ENCODE data around the gene ADGRD1.
"Not testable (repeated sequence)": the region's sequence is repeated elsewhere in the genome, so short reads cannot be mapped to it uniquely, and the experiment has no call there.

Gene ADGRD1

DNA sequence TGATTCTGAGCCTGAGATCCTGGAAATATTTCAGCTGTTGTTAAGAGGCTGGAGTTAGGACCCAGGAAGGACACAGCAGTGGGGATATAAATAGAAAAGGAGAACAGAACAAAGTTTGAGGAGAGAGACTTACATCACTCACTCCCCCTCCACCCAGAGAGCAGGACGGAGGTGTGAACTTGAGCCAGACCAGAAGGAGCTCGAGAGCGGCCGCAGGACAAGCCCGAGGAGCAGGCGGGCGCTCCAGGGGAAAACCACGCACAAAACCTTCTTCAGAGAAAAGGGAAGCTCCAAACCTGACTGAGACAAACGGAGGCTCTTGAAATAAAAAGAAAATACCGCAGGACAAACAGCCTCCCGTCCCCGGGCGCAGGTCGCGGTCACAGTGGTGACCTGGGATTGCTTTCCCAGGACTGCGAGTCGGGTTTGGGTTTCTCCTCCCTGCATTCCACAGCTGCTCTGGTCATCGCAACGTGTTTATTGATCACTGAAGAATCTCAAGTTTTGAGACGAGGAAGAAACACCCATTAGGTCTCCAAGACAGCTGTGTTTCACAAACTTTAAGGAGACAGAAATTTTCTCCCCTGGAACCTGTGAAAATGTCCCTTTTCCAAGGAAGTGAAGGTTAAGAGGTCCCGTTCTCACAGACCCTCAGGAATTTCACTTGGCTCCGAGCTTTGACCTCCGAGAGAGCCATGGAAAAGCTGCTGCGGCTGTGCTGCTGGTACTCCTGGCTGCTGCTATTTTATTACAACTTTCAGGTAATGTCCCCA is at the start of gene ADGRD1:
TSS of gene ADGRD1 (plus strand) at position 137 of the 773 bp plus-strand sequence. CDS start at position 696, 559 bp downstream.
- DNase-seq (ENCODE audit: low spot score): peak; percentile 88

DNA sequence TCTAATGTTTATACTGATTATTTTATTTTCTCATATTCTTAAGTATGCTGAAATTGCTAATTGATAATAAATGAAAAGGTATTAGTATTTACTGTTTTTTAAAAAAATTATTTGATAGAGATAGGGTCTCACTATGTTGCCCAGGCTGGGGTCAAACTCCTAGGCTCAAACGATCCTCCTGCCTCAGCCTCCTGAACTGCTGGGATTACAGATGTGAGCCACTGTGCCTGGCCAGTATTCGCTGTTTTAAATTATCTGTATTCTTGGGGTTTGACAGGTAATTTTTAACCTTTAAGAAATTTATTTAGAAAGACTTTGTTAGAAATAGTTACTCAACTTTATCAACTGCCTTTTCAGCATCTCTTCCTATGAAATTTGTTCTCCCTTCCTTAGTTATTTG is 49.6 kb upstream of the ADGRD1 start:
- DNase-seq (ENCODE audit: low spot score): no peak

GRCh38 chr12:130904936-130905455 is 48.7 kb upstream of the ADGRD1 start:
- not testable (repeated sequence) for DNase-seq (ENCODE audit: low spot score)

- DNase-seq (ENCODE audit: low spot score): no peak
Observed at GRCh38 chr12:130909111-130909510, 44.6 kb upstream of the ADGRD1 start.

GRCh38 chr12:130911193-130911592 is 42.5 kb upstream of the ADGRD1 start:
- no peak for DNase-seq (ENCODE audit: low spot score)

- no peak for DNase-seq (ENCODE audit: low spot score)
Observed at GRCh38 chr12:130911933-130912332, 41.8 kb upstream of the ADGRD1 start.

GRCh38 chr12:130916241-130916911 is 37.3 kb upstream of the ADGRD1 start:
- peak; percentile 74 for DNase-seq (ENCODE audit: low spot score)

- no peak for DNase-seq (ENCODE audit: low spot score)
Observed at GRCh38 chr12:130917607-130918006, 36.1 kb upstream of the ADGRD1 start.

DNA sequence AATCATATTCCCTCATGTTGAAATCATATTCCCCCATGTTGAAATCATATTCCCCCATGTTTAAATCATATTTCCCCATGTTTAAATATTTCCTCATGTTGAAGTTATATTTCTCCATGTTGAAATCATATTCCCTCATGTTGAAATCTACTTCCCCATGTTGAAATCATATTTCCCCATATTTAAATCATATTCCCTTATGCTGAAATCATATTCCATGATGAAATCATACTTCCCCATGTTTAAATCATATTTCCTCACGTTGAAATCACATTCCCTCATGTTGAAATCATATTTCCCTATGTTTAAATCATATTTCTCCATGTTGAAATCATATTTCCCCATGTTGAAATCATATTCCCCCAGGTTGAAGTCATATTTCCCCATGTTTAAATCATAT is 34.6 kb upstream of the ADGRD1 start:
- no peak for DNase-seq (ENCODE audit: low spot score)

- peak; percentile 25 for DNase-seq (ENCODE audit: low spot score)
Observed at GRCh38 chr12:130920119-130920703, 33.5 kb upstream of the ADGRD1 start.

DNA sequence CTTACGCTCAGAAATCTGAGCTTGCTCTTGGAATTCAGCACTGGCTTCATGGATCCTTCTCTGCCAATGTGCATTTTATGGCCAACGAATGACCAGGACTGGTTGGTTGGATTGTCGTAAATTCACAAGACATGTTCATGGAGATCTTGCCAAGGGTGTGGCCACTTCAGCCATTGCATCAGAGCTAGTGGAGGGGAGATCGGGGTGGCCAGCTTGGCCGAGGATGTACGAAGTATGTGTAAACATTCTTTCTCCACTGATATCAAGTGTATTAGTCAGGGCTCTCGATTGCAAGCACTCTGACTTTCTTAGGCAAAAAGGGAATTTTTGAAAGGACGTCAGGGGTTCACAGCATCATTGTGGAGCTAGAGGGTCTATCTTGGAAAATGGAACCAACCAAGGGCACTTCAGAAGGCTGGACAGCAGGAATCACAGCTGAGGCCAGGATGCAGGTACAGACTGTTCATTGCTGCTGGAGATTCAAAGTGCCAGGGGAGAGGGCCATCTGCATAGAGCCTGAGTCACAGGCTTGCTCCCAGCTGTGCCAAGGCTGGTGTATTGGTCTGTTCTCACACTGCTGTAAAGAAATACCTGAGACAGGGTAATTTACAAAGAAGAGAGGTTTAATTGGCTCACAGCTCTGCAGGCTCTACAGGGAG is 32.9 kb upstream of the ADGRD1 start:
- DNase-seq (ENCODE audit: low spot score): peak; percentile 90

GRCh38 chr12:130922511-130922953 is 31.2 kb upstream of the ADGRD1 start:
- no peak for DNase-seq (ENCODE audit: low spot score)

GRCh38 chr12:130924966-130925665 is 28.6 kb upstream of the ADGRD1 start:
- no peak for DNase-seq (ENCODE audit: low spot score)

DNA sequence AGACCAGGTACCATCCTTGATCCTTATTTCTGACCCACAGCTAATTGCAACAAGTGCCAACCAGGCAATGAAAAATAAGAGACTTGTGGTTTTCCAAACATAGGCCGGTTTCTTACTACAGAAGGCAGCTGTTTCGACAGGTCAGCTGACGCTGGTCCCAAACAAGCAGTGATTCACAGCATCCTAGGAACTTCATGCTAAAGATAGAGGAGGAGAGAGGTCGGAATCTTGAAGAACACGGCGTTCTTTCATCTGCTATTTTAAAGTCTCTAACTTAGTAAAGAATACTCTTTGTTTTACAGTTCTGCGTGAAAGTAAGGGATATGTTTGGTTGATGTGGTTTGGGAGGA is 28.1 kb upstream of the ADGRD1 start:
- DNase-seq (ENCODE audit: low spot score): no peak

- no peak for DNase-seq (ENCODE audit: low spot score)
Observed at GRCh38 chr12:130929363-130929762, 24.3 kb upstream of the ADGRD1 start.

- peak; percentile 64 for DNase-seq (ENCODE audit: low spot score)
Observed at GRCh38 chr12:130932061-130932930, 21.4 kb upstream of the ADGRD1 start.

DNA sequence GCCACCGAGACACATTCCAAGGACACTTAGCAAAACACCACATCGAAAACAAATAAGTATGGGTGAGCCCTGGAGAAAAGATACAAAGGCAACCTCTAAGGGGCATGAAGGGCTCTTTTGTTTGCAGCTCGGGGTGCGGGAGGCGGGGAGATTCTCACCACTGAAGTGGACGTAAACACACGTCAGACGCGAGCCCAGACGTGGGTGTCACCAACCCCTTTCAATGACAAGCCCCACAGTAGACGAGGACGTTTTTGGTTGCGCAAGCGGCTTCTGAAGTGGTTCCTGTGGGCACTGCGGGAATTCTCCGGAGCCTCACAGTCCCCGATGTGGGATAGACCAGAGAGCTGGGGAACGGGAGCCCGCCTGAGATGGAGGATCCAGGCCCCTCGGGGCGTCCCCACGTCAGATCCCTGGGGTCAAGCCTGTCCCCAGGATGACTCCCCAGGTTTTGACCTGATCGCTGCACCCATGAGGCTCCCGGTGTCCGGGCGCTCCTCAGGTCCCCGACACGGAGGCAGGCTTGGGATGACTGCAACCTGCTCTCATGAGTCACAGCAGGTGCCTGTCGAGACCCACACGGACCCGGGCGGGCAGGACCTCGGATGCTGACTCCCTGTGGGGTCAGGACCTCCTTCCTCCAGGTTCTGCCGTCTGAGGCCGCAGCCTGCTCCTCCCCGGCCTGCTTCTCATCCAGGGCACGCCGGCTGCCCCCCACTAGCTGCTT is 20.3 kb upstream of the ADGRD1 start:
- DNase-seq (ENCODE audit: low spot score): no peak

DNA sequence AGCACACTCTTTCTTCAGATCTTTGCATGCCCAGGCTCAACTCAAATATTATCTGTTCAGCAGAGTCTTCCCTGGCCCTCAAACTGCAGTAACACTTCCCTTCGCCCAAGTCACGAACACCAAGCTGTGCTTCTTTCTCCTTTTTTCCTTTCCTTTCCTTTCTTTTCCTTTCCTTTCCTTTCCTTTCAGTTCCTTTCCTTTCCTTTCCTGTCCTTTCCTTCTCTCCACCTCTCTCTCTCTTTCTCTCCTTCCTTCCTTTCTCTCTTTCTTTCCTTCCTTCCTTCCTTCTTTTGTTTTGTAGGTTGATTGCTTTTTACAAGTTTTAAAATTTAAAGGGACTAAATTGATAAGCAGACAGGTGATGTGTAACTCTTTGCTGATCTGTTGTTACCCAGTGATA is 19.0 kb upstream of the ADGRD1 start:
- DNase-seq (ENCODE audit: low spot score): no peak

GRCh38 chr12:130936561-130936960 is 17.1 kb upstream of the ADGRD1 start:
- no peak for DNase-seq (ENCODE audit: low spot score)

- no peak for DNase-seq (ENCODE audit: low spot score)
Observed at GRCh38 chr12:130937063-130937462, 16.6 kb upstream of the ADGRD1 start.

All from GM03348 (cell line).